H1 (cell line): ENCODE measurements around the gene GAS6. TPM values are rescaled to one million over a fixed set of nuclear protein-coding genes. Genes with fewer than 3 reads are reported as not detected.

Experiments
- CTBP2 ChIP-seq: IDR thresholded peaks from 2 replicates; pipeline ENCODE4 v1.7.0; 2011; ENCODE audit warnings: borderline replicate concordance, mild to moderate bottlenecking, moderate library complexity, mixed read lengths, low read length; ENCODE audit not compliant: insufficient read depth, insufficient read length
- GABPA ChIP-seq: IDR thresholded peaks from 2 replicates; pipeline ENCODE4 v1.6.1; 2011; ENCODE audit warnings: mild to moderate bottlenecking, low read length, moderate library complexity, borderline replicate concordance; ENCODE audit not compliant: insufficient read depth
- HDAC2 ChIP-seq, 2 experiments: fragments of 300-600 bp in 1 of 2; sonication (generic) in 1 of 2; IDR thresholded peaks; 2 replicates each; pipeline ENCODE4 v1.6.1; 2011 to 2012; ENCODE audit warnings: low read depth in 2 of 2, low read length in 2 of 2, mild to moderate bottlenecking in 2 of 2, moderate library complexity in 2 of 2, borderline replicate concordance in 1 of 2, inconsistent platforms in 1 of 2
- KDM5A ChIP-seq: fragments of 200-600 bp; IDR thresholded peaks from 2 replicates; pipeline ENCODE4 v1.7.1; 2012; ENCODE audit warnings: mild to moderate bottlenecking, low read length, inconsistent platforms, mixed read lengths
- PHF8 ChIP-seq: fragments of 200-600 bp; sonication (generic); conservative IDR thresholded peaks from 2 replicates; pipeline ENCODE4 v1.7.1; 2012; ENCODE audit warnings: low read depth, mild to moderate bottlenecking, inconsistent platforms, low read length, moderate library complexity
- SAP30 ChIP-seq: fragments of 300-600 bp; sonication (generic); IDR thresholded peaks from 2 replicates; pipeline ENCODE4 v1.7.1; 2012; ENCODE audit warnings: low read length, moderate library complexity, mild to moderate bottlenecking, inconsistent platforms; ENCODE audit not compliant: insufficient read depth, insufficient replicate concordance
- polyA plus RNA-seq, 7 experiments: library from polyadenylated mRNA; depleted of rRNA in 3 of 7; stranded (reverse) in 5 of 7; unstranded in 2 of 7; fragments of >200 nt in 5 of 7; fragments of 200-250 nt in 2 of 7; gene quantifications; 1 replicate in 5 of 7; 2 replicates in 1 of 7; 4 replicates in 1 of 7; pipeline versions ENCODE4 v1.2.1 to v1.2.3, GENCODE V29; 2011 to 2013; ENCODE audit warnings: missing spikeins in 2 of 7, mixed read lengths in 2 of 7
- total RNA-seq: library from RNA; stranded (reverse); fragmentation: NEBNext Ultra II Directional; extraction: Animal tissue kit (Norgen Biotek cat#: 25700); gene quantifications from 2 replicates; pipeline ENCODE4 v1.2.1, GENCODE V29; 2021
- TF ChIP-seq, protein P1 (sequence below): IDR thresholded peaks from 2 replicates; pipeline ENCODE4 v1.6.1; 2011; ENCODE audit warnings: low read length, improper control_type of control experiment
- TF ChIP-seq, protein P2 (sequence below): IDR thresholded peaks from 2 replicates; pipeline ENCODE4 v1.6.1; 2012; ENCODE audit warnings: inconsistent platforms

GAS6 gene
- total and polyA plus RNA-seq, 2 of the 8 experiments (the other 6 are each of a cell fraction or from before 2014, with no cell fraction given), result 18.6 to 31.0 TPM

DNA sequence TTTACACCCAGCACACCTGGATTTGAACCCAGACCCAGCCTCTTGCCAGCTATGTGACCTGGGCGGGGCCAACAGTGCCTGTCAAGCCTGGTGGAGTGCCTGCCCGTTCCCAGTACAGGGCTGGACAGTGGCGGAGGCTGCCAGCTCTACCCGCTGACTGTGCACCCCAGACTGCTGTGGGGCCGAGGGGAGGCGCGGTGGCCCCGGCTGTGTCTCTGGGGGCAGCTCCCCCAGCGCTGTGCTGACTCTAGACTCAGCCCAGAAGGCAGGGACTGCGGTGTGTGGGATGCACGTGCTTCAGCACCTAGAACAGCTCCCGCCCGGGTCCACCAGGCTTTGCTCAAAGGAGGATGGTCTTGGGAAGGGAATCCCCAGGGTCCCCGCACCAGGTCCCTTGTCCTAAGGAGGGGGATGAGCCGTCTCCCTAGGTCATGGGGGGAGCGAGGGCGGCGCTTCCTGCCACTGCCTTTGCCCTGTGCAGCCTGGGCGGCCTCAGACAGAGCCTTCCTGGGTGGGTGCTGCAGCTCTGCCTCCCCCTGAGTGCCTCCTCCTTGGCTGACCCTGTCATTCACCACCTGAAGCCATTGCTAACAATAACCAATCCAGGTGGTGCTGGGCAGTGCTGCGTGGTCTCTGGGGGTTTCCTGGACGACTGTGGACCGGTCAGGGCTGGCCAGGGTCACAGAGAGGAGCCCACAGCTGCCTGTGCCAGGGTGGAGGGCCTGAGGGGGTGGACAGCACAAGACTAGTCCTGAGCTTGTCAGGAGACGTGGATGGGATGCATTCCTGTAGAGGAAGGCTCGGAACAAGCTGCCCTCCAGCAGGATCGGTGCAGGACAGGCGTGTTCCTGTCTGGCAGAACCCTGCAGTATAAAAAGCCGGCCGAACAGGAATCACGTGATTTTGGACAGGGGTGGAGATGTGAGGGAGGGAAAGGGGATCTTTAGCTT is 86.3 kb downstream of the GAS6 start (continued):
- TF ChIP-seq PHF8 (no peak), SAP30 (peak; percentile 81), KDM5A (no peak), GABPA (no peak), CTBP2 (no peak), HDAC2 (IDR thresholded peaks at IDR 0.05; ENCODE audit: borderline replicate concordance in 1 of 2, low read depth in 2 of 2, low read length in 2 of 2) (peak; percentile 39 to 68; a peak in 1 of 4 replicates)
- TF ChIP-seq, protein P1, sequence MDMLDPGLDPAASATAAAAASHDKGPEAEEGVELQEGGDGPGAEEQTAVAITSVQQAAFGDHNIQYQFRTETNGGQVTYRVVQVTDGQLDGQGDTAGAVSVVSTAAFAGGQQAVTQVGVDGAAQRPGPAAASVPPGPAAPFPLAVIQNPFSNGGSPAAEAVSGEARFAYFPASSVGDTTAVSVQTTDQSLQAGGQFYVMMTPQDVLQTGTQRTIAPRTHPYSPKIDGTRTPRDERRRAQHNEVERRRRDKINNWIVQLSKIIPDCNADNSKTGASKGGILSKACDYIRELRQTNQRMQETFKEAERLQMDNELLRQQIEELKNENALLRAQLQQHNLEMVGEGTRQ, result no peak
- TF ChIP-seq, protein P2, sequence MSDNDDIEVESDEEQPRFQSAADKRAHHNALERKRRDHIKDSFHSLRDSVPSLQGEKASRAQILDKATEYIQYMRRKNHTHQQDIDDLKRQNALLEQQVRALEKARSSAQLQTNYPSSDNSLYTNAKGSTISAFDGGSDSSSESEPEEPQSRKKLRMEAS, result peak; percentile 98
